ENCODE results near the gene SCN4B. TPM values are rescaled to one million over a fixed set of nuclear protein-coding genes. Genes with fewer than 3 reads are reported as not detected.

Gene SCN4B
- total and polyA plus RNA-seq, 2 of the 8 experiments (the other 6 are each of a cell fraction or from before 2014, with no cell fraction given), result 2.8 to 4.9 TPM

GRCh38 chr11:118117790-118118601, 34.6 kb downstream of the SCN4B start:
- Histone ChIP-seq H3K9ac (replicated peaks in 1 of 4; ENCODE audit: extremely low read depth in 1 of 4, low read depth in 3 of 4, low read length in 3 of 4) (no peak overlapping the region), H3K18ac (ENCODE audit: extremely low read depth, low read length) (no peak overlapping the region), H4K8ac (ENCODE audit: extremely low read depth, insufficient read depth, low read length) (peak overlapping the region; percentile 23; the same call in 1 of the 2 replicates), H2AFZ (ENCODE audit: low read length) (no peak overlapping the region), H2BK15ac (ENCODE audit: low read length) (no peak overlapping the region), H3K56ac (replicated peaks; ENCODE audit: insufficient read length, low read depth, low read length) (no peak overlapping the region), H2BK120ac (replicated peaks; ENCODE audit: low read depth, low read length) (no peak overlapping the region), H3K27me3 (replicated peaks in 1 of 4; ENCODE audit: control insufficient read depth in 3 of 4, extremely low read depth in 1 of 4, insufficient read depth in 3 of 4, low read length in 3 of 4) (no peaks in the 10 kb centered on the region; a peak in 1 of 7 replicates), H4K91ac (replicated peaks; ENCODE audit: insufficient read length, low read length) (no peak overlapping the region), H3K79me2 (ENCODE audit: control insufficient read depth in 1 of 2, insufficient read depth in 2 of 2, low read length in 2 of 2) (no peaks in the 10 kb centered on the region), H2AK5ac (ENCODE audit: low read depth, low read length) (no peak overlapping the region), H4K20me1 (replicated peaks in 1 of 2; ENCODE audit: control insufficient read depth in 1 of 2, insufficient read depth in 2 of 2, low read length in 2 of 2) (no peaks in the 10 kb centered on the region), H3K23me2 (ENCODE audit: low read depth, low read length) (no peaks in the 10 kb centered on the region), H3K23ac (ENCODE audit: insufficient read length) (no peak overlapping the region), H3K4ac (replicated peaks; ENCODE audit: insufficient read length, low read depth, low read length) (no peak overlapping the region), H2BK20ac (ENCODE audit: low read length) (no peak overlapping the region), H3K4me1 (replicated peaks in 1 of 4; ENCODE audit: control insufficient read depth in 3 of 4, insufficient read depth in 4 of 4, low read length in 3 of 4) (peaks cover 0 to 7% (median 2%) of the 10 kb centered on the region in 4 experiments; a peak in 2 of 7 replicates), H3K4me2 (ENCODE audit: insufficient read depth in 1 of 2, low read depth in 2 of 2, low read length in 2 of 2) (no peak overlapping the region; a peak in 1 of 4 replicates), H2BK12ac (ENCODE audit: low read depth, low read length) (no peak overlapping the region), H3K14ac (ENCODE audit: insufficient read length) (no peak overlapping the region), H2BK5ac (ENCODE audit: low read depth, low read length) (no peak overlapping the region), H3K4me3 (ENCODE audit: extremely low read depth in 1 of 4, insufficient read depth in 2 of 4, low read depth in 3 of 4, low read length in 4 of 4) (no peak overlapping the region), H3K79me1 (ENCODE audit: low read depth, low read length) (no peaks in the 10 kb centered on the region), H3K36me3 (ENCODE audit: control insufficient read depth in 2 of 4, insufficient read depth in 4 of 4, low read length in 3 of 4) (no peaks in the 10 kb centered on the region), H3K27ac (ENCODE audit: low read depth, low read length) (no peak overlapping the region), H4K5ac (ENCODE audit: insufficient read length, low read depth, low read length) (no peak overlapping the region), H3K9me3 (ENCODE audit: insufficient read depth in 2 of 2, low read depth in 1 of 2, low read length in 1 of 2) (no peaks in the 10 kb centered on the region)
- ChIA-PET CTCF (ENCODE audit: partially characterized antibody) (interaction anchor here (1.0 to 1.3 kb wide), 5 partner anchors 10 to 173 kb away, joined by 3 read pairs; no protein-coding TSS in a partner anchor), POLR2A (ENCODE audit: partially characterized antibody) (interaction anchor here (2.1 kb wide), 1 partner anchor 9 kb away, joined by 7 read pairs; no protein-coding TSS in a partner anchor)
- FAIRE-seq (no peak), DNase-seq (ENCODE audit: low read depth in 1 of 2, low spot score in 2 of 2) (no peak)
- WGBS, 2 experiments (ENCODE audit: extremely low coverage in 1 of 2, insufficient coverage in 1 of 2, insufficient read length in 1 of 2, insufficient replicate concordance in 2 of 2, low coverage in 1 of 2, low lambda C conversion rate in 2 of 2, missing lambda C conversion rate in 1 of 2), result 90% methylated on average over 9 of the region's 9 CpGs; no CpG with 5 or more reads in 1 of the 2 experiments
- no peak for TF ChIP-seq BACH1 (IDR thresholded peaks at IDR 0.05; ENCODE audit: low read length)
- TF ChIP-seq MAFK (IDR thresholded peaks at IDR 0.05; ENCODE audit: low read depth, low read length), result no peak
- no peak for TF ChIP-seq TAF7 (optimal IDR thresholded peaks at IDR 0.05; ENCODE audit: borderline replicate concordance, low read depth, low read length)
- no peak for TF ChIP-seq ATF3 (IDR thresholded peaks at IDR 0.05; ENCODE audit: insufficient read depth, low read depth, low read length)
- TF ChIP-seq YY1 (IDR thresholded peaks at IDR 0.05; ENCODE audit: low read depth, low read length), result no peak
- TF ChIP-seq SAP30 (IDR thresholded peaks at IDR 0.05; ENCODE audit: insufficient read depth, insufficient replicate concordance, low read length), result no peak
- TF ChIP-seq GTF2F1 (IDR thresholded peaks at IDR 0.05; ENCODE audit: borderline replicate concordance, low read depth, low read length), result no peak
- no peak for TF ChIP-seq CTCF (IDR thresholded peaks at IDR 0.05; ENCODE audit: control extremely low read depth in 1 of 3, insufficient read depth in 1 of 3, low read depth in 1 of 3, low read length in 3 of 3)

All from H1 (cell line).